PC-3 (cell line): ENCODE results near the gene L3MBTL1.

ENCODE experiments used
- EZH2phosphoT487 ChIP-seq: fragments of 300-600 bp; sonication (generic); IDR thresholded peaks from 2 replicates; pipeline ENCODE4 v1.6.1; 2018; ENCODE audit warnings: mild to moderate bottlenecking, antibody characterized with exemption, low read length, borderline replicate concordance
- TF ChIP-seq, protein P1 (sequence below): fragments of 300-600 bp; sonication (generic); conservative IDR thresholded peaks from 2 replicates; pipeline ENCODE4 v1.5.1; 2017; ENCODE audit warnings: antibody characterized with exemption, low read depth, mild to moderate bottlenecking, low read length

GRCh38 chr20:43458422-43458924 is 49.0 kb upstream of the L3MBTL1 start:
- TF ChIP-seq, protein P1, sequence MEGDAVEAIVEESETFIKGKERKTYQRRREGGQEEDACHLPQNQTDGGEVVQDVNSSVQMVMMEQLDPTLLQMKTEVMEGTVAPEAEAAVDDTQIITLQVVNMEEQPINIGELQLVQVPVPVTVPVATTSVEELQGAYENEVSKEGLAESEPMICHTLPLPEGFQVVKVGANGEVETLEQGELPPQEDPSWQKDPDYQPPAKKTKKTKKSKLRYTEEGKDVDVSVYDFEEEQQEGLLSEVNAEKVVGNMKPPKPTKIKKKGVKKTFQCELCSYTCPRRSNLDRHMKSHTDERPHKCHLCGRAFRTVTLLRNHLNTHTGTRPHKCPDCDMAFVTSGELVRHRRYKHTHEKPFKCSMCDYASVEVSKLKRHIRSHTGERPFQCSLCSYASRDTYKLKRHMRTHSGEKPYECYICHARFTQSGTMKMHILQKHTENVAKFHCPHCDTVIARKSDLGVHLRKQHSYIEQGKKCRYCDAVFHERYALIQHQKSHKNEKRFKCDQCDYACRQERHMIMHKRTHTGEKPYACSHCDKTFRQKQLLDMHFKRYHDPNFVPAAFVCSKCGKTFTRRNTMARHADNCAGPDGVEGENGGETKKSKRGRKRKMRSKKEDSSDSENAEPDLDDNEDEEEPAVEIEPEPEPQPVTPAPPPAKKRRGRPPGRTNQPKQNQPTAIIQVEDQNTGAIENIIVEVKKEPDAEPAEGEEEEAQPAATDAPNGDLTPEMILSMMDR: no peak
- no peak for TF ChIP-seq EZH2phosphoT487
